IPS-18a (cell line): ENCODE results near the gene TSPAN9.

Experiments used
- H3K27ac ChIP-seq: one replicate; pipeline ENCODE4 v1.5.1; 2013; ENCODE audit warnings: low read length
- H3K27me3 ChIP-seq: one replicate; pipeline ENCODE4 v1.6.1; 2013; ENCODE audit warnings: mild to moderate bottlenecking, low read length; ENCODE audit not compliant: control insufficient read depth, insufficient read depth
- H3K36me3 ChIP-seq: one replicate; pipeline ENCODE4 v1.6.1; 2013; ENCODE audit warnings: low read depth, low read length; ENCODE audit not compliant: control insufficient read depth
- H3K4me1 ChIP-seq: one replicate; pipeline ENCODE4 v1.6.1; 2013; ENCODE audit warnings: low read depth, low read length; ENCODE audit not compliant: control insufficient read depth
- H3K4me3 ChIP-seq: one replicate; pipeline ENCODE4 v1.5.1; 2013; ENCODE audit warnings: low read length
- H3K9ac ChIP-seq: one replicate; pipeline ENCODE4 v1.6.1; 2013; ENCODE audit warnings: mild to moderate bottlenecking, low read length, moderate library complexity
- H3K9me3 ChIP-seq: one replicate; pipeline ENCODE4 v1.6.1; 2013; ENCODE audit warnings: low read depth, low read length; ENCODE audit not compliant: control insufficient read depth

Gene TSPAN9

DNA sequence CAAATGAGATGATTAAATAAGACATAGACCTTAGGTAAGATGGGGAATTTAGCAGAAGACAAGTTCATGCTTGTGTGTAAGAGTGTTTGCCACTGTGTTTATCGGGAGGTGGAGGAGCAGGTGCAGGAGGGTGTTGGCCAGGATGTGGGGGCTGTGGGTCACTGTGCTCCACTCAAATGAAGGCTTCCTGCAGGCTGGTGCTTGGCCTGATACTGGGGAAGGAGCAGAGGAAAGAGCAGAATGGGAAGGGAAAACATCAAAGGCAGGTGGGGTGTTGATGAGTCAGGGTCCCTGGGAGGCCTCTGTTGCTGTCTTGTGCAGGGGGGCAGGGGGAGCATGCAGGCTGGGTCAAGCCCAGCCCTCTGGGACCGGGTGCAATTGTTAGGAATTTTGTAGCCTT is 126.5 kb downstream of the TSPAN9 start:
- Histone ChIP-seq H3K36me3 (no peaks in the 10 kb centered on the region), H3K4me1 (peaks cover 17% of the 10 kb centered on the region), H3K4me3 (no peak overlapping the region), H3K27me3 (peaks cover 42% of the 10 kb centered on the region), H3K27ac (no peak overlapping the region), H3K9ac (no peak overlapping the region), H3K9me3 (no peaks in the 10 kb centered on the region)

DNA sequence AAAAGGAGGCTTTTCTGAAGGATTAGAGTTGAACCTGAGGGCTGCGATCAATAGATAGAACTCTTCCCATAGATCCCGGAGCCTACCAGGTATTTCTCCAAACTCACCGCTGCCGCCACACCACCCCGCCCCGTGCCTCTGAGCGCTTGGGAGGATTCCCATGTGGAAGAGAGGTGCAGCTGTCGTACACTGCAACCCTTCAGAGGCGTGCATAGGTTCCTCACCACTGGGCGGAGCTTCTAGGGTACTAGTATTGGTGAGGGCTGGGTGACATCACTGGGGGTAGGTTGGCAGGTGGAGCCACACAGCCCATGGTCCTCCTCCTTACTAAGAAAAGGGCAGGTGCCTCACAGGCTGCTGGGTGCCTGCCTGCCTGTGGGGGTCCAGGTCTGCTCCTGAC is 127.0 kb downstream of the TSPAN9 start:
- H3K4me1 ChIP-seq = peaks cover 15% of the 10 kb centered on the region
- no peak overlapping the region for H3K4me3 ChIP-seq
- H3K9ac ChIP-seq = no peak overlapping the region
- no peak overlapping the region for H3K27ac ChIP-seq
- H3K9me3 ChIP-seq = no peaks in the 10 kb centered on the region
- H3K36me3 ChIP-seq = no peaks in the 10 kb centered on the region
- H3K27me3 ChIP-seq = peaks cover 38% of the 10 kb centered on the region

DNA sequence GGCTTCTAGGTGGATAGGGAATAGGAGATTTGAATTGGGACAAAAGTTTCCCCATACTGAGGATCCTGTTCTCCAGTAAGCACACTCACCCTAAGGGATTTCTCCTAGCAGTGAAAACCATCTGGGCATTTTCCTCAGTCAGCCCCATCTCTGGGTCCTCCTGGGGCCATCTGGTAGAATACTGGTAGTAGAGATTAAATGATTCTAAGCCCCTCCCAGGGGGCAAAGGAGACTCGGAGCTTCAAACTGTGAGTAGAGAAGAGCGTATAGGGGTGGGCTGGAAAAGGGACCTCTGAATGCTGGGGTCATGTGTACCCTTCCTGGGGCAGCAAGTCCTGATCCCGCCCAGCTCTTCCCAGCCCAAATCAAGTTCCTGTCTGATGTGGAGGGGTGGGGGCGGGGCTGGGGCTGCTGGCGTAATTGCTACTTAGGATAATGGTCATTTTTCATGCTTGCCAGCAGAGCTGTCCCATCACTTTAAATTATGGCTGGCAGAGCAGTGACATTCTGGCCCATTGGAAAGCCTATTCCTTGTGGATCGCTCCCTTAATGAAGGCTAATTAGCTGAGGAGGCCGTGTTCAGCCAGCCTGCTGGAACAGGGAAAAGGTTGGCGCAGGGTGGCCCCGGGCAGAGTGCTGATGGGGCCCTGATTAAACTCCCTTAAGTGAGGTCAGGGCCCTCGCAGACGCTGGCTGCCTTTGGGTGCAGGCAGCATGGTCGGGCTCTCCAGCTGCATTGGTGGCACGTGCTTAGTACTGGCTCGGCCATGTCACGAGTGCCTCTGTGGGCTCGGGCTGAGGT is 127.8 kb downstream of the TSPAN9 start:
- H3K9ac ChIP-seq = no peak overlapping the region
- H3K36me3 ChIP-seq = no peaks in the 10 kb centered on the region
- no peak overlapping the region for H3K27ac ChIP-seq
- no peak overlapping the region for H3K4me3 ChIP-seq
- H3K4me1 ChIP-seq = peaks cover 14% of the 10 kb centered on the region
- H3K27me3 ChIP-seq = peaks cover 30% of the 10 kb centered on the region
- no peaks in the 10 kb centered on the region for H3K9me3 ChIP-seq

DNA sequence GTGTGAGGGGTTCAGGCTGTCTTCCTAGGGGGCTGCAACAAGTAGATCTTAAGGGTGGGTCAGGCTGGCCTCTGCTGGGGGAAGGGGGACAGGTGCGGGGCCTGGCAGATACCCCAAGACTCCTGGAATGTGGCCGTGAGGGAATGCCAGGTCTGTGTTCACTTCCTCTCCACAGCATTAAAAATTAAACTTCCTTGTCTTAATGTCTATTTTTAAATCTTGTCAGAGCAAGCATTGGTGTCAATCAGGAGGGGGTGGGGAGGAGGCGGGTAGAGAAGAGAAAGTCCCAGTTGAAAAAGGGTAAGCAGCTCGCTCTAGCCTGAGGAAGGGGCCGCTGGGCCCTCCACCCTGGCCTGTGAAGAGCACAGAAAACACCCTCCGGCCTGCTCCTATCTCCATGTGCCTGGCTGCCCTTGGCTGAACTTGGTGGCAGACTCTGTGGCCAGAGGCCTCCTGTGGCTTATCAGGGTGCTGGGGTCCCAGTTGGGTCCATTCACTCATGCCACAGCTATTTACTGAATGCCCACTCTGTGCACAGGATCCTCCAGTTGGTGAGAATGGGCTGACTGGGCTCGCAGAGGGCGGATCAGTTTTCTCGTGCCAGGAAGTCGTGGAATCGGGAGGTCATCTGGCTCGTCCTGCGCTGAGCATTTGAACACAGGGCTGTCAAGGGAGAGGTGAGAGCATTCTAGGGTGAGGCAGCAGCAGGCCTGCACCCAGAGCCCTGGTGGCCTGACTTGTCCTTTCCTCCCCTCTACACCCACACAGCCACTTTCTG is 128.8 kb downstream of the TSPAN9 start:
- H3K9ac ChIP-seq = no peak overlapping the region
- no peak overlapping the region for H3K27ac ChIP-seq
- H3K4me3 ChIP-seq = no peak overlapping the region

DNA sequence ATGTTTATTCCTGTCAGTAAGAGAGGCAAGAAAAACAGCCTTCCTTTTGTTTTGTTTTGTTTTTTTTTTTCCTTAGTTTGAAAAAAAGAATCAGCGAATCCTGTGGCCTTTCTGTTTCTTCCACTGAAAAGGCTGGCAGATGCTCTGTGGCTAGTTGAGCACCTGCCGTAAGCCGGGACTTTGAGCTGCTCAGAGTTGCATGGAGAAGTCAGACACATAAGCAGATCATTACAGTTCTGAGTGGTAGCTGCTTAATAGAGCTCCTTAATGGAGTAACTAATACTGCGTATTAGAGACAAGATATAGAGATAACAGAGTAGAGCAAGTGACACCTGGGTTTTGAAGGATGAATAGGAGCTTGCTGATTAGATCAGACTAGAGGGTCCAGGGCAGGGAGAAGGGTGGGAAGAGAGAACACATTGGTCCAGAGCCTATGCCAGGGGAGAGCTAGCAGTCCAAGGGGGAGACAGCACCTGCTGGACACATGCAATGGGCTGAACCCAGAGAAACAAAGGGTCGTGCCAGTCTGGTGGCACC is 129.4 kb downstream of the TSPAN9 start:
- H3K27me3 ChIP-seq = peaks cover 14% of the 10 kb centered on the region
- peaks cover 6% of the 10 kb centered on the region for H3K4me1 ChIP-seq
- H3K9me3 ChIP-seq = no peaks in the 10 kb centered on the region
- H3K27ac ChIP-seq = no peak overlapping the region
- no peak overlapping the region for H3K4me3 ChIP-seq
- H3K9ac ChIP-seq = no peak overlapping the region
- no peaks in the 10 kb centered on the region for H3K36me3 ChIP-seq

More for the DNA sequence above, 128.8 kb downstream of the TSPAN9 start:
- peaks cover 21% of the 10 kb centered on the region for H3K27me3 ChIP-seq
- no peaks in the 10 kb centered on the region for H3K36me3 ChIP-seq
- H3K9me3 ChIP-seq = no peaks in the 10 kb centered on the region
- peaks cover 13% of the 10 kb centered on the region for H3K4me1 ChIP-seq

DNA sequence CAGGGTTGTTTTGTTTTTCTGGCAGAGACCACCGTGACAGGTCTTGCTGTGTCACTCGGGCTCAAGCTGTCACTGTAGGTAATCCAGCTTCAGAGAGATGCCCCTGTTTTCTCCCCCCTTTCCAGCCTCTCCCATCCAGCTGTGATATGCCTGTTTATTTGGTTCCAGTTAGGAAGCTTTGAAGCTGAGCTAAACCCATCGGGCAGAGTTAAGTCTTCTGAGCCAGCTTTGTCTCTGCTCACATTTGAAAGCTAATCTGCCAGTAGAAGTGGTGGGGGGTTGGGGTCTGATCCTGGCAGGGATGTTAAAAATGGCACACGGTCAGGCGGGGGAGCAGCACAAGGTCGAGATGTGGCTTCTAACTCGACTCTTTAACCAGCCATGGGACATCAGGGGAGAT is 130.0 kb downstream of the TSPAN9 start:
- no peaks in the 10 kb centered on the region for H3K9me3 ChIP-seq
- no peaks in the 10 kb centered on the region for H3K36me3 ChIP-seq
- H3K4me1 ChIP-seq = peaks cover under 1% of the 10 kb centered on the region
- H3K27me3 ChIP-seq = peaks cover 8% of the 10 kb centered on the region
- no peak overlapping the region for H3K9ac ChIP-seq
- H3K27ac ChIP-seq = no peak overlapping the region
- no peak overlapping the region for H3K4me3 ChIP-seq

DNA sequence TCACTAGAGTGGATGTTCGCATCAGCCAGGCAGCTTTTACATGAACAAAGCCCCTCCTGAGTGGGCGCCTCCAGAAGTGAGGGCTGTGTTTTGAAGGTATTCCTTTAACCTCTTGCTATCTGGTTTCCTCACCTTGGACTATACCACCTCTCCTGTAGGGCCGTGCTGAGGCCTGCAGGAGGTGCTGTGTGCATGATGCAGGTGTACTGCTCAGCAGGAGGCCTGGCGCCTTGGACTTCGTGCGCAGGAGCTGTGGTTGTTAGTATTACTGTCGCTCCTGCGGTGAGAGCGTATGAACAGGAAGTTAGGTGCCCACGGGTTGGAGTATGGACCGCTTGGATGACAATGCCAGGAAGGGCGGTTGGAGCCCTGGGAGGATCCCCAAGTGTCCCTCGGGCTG is 130.7 kb downstream of the TSPAN9 start:
- Histone ChIP-seq H3K4me3 (no peak overlapping the region), H3K36me3 (no peaks in the 10 kb centered on the region), H3K9me3 (no peaks in the 10 kb centered on the region), H3K27me3 (peaks cover 1% of the 10 kb centered on the region), H3K9ac (no peak overlapping the region), H3K4me1 (no peaks in the 10 kb centered on the region), H3K27ac (no peak overlapping the region)

DNA sequence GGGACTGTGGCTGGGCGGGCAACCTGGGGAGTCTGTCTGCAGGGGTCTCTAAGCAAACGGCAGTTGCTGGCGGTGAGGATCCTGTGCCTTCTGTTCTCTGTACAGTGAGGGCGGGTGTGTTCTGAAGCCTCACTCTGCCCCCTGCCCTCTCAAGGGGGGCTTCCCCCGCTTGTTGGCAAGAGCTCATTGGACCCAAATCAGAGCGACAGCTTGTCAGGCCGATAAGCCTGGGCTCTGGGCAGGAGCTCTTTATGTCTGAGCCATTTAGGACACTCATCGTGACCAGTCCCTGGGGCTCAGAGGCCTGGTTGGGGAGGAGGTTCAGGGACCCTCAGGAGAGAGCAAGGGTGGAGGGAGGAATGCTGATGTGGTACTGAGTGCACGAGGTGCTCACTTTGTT is 136.0 kb downstream of the TSPAN9 start:
- Histone ChIP-seq H3K36me3 (no peaks in the 10 kb centered on the region), H3K9me3 (no peaks in the 10 kb centered on the region), H3K27ac (no peak overlapping the region), H3K27me3 (no peaks in the 10 kb centered on the region), H3K4me1 (peaks cover 20% of the 10 kb centered on the region), H3K9ac (no peak overlapping the region), H3K4me3 (no peak overlapping the region)

DNA sequence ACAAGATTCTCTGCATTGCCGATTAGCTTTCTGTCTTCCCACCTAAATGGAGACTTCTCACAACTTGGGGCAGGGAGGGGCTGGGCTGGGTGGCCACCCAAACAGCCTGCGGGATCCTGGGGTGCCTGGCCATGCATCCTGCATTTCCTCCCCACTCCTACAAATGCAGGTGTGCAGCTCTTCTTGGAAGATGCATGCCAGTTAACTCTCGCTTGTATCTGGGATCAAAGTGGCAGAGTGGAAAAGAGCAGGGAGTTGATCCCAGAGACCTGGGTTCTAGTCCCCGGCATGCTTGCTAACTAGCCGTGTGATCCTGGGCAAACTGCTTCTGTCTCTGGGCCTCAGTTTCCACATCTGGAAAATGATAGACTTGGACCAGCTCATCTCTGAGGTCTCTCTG is 136.6 kb downstream of the TSPAN9 start:
- H3K4me1 ChIP-seq = peaks cover 20% of the 10 kb centered on the region
- no peak overlapping the region for H3K4me3 ChIP-seq
- no peaks in the 10 kb centered on the region for H3K27me3 ChIP-seq
- no peak overlapping the region for H3K9ac ChIP-seq
- H3K36me3 ChIP-seq = no peaks in the 10 kb centered on the region
- no peak overlapping the region for H3K27ac ChIP-seq
- no peaks in the 10 kb centered on the region for H3K9me3 ChIP-seq

DNA sequence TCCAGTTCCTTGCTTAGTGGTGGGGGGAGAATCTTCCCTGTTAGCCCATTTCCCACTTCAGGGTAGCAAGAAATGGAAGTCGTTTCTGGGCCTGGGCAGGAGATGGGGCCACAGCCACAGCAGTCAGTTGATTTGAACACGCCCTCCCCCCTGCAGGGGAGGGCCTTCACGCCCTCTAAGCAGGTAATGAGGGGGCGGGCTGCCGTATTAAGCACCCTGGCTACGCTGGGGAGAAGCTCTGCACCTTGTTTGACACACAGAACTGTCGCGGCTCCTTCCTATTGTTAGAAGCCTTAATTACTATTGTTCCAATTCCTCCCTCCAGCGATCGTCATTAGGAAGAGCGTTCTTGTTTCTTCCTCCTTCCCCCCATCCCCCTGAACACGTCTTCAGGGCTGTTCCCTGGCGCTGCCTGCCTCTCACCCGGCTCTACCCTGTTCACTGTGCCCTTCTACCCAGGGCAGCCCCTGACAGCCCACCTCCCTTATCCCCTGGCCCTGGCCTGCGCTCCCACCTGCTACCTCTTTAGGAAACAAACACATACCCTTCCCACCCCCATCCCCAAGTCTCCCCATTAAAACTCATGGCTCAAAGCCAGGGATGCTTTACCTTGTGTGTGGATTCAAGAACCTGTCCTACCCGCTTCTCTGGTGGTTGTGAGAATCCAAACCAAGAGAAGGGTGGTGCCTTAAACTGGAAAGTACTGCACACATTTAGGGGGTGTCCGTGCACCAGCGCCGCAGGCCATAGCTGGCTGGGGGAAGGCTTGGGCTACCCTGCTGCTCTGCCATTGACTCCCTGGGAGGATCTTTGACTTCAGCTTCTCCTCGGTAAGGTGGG is 137.6 kb downstream of the TSPAN9 start:
- Histone ChIP-seq H3K9ac (no peak overlapping the region), H3K27me3 (no peaks in the 10 kb centered on the region), H3K4me3 (no peak overlapping the region)

DNA sequence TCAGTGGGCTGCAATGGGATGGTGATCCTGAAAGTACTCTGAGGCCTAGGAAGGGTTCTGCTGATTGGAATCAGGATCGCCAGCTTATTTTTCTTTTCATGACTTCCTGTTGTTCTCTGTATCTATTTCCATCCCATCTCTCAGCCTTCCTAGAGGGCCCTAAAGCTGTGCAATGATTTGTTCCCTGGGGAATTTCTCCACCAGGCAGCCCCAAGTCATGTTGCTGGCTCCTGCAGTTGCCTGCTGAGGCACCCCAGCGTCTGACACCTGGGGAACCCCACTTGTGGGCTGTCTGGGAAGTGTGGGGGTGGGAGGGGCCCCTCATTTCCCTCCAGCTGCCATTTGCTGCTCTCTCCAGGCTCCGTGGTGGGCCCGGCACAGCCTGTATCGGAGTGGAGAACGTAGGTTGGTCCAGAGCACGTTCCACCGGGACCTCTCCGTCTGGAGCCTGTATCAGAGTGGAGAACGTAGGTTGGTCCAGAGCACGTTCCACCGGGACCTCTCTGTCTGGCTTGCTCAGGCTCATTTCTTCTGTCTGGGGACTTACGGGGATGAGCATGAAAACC is 138.3 kb downstream of the TSPAN9 start:
- Histone ChIP-seq H3K4me1 (peaks cover 20% of the 10 kb centered on the region), H3K9ac (no peak overlapping the region), H3K36me3 (no peaks in the 10 kb centered on the region), H3K27ac (no peak overlapping the region), H3K4me3 (no peak overlapping the region), H3K27me3 (no peaks in the 10 kb centered on the region), H3K9me3 (no peaks in the 10 kb centered on the region)

More for the DNA sequence above, 137.6 kb downstream of the TSPAN9 start:
- Histone ChIP-seq H3K9me3 (no peaks in the 10 kb centered on the region), H3K4me1 (peaks cover 20% of the 10 kb centered on the region), H3K36me3 (no peaks in the 10 kb centered on the region), H3K27ac (no peak overlapping the region)
